ENCODE measurements around the gene MID1.

DNA sequence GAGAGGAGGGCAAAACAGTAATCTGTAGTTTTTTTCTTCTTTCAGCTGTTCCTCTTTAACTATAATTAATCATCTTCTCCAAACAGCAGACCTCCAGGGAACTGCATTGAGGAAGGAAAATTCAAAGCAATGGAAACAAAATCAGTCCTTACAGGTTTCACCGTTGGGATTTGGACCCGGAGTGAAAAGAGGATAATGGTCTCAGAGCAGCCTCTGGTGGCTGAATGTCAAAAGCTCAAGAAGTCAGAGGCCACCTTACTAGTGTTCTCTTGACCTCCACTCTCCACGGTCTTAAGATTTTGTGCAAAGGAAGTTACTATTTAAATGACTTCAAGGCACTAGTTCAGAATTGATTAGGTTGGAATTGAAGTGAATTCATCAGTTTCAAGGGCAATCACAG lies 16.0 kb upstream of the MID1 start:
- TF ChIP-seq POLR2A (IDR thresholded peaks at IDR 0.05; ENCODE audit: low read length), result no peak
- TF ChIP-seq GATA1 (IDR thresholded peaks at IDR 0.05; ENCODE audit: low read depth, low read length), result no peak

Data from erythroblast (primary cell).